Measurements from ENCODE around the gene MVD.
A peak's percentile ranks its signal among the peaks of the same experiment; 100 is the strongest.
"Not testable (repeated sequence)": the region's sequence is repeated elsewhere in the genome, so short reads cannot be mapped to it uniquely, and the experiment has no call there.

Gene MVD

GRCh38 chr16:88614818-88615580 lies 47.9 kb downstream of the MVD start:
- H3K4me3 ChIP-seq (ENCODE audit: low read depth, low read length), result no peak overlapping the region
- TF ChIP-seq CTCF (IDR thresholded peaks at IDR 0.05; ENCODE audit: borderline replicate concordance, insufficient read depth, low read depth, low read length), result no peak

GRCh38 chr16:88613911-88614817 lies 48.7 kb downstream of the MVD start:
- TF ChIP-seq CTCF (IDR thresholded peaks at IDR 0.05; ENCODE audit: borderline replicate concordance, insufficient read depth, low read depth, low read length), result no peak
- no peak overlapping the region for H3K4me3 ChIP-seq (ENCODE audit: low read depth, low read length)

GRCh38 chr16:88613293-88613692 lies 49.6 kb downstream of the MVD start:
- no peak overlapping the region for H3K4me3 ChIP-seq (ENCODE audit: low read depth, low read length)
- TF ChIP-seq CTCF (IDR thresholded peaks at IDR 0.05; ENCODE audit: borderline replicate concordance, insufficient read depth, low read depth, low read length), result no peak

- no peak for TF ChIP-seq CTCF (IDR thresholded peaks at IDR 0.05; ENCODE audit: borderline replicate concordance, insufficient read depth, low read depth, low read length)
- H3K4me3 ChIP-seq (ENCODE audit: low read depth, low read length), result no peak overlapping the region
These were observed 51.7 kb downstream of the MVD start for GRCh38 chr16:88610909-88611812.

GRCh38 chr16:88610080-88610479 lies 52.8 kb downstream of the MVD start:
- 0 out of 2 replicates have a peak, but pooled peaks have one; percentile 8 for TF ChIP-seq CTCF (IDR thresholded peaks at IDR 0.05; ENCODE audit: borderline replicate concordance, insufficient read depth, low read depth, low read length)
- no peak overlapping the region for H3K4me3 ChIP-seq (ENCODE audit: low read depth, low read length)

- H3K4me3 ChIP-seq (ENCODE audit: low read depth, low read length), result not testable (repeated sequence)
These were observed 53.5 kb downstream of the MVD start for GRCh38 chr16:88609426-88609825.

- no peak overlapping the region for H3K4me3 ChIP-seq (ENCODE audit: low read depth, low read length)
- no peak for TF ChIP-seq CTCF (IDR thresholded peaks at IDR 0.05; ENCODE audit: borderline replicate concordance, insufficient read depth, low read depth, low read length)
These were observed 54.8 kb downstream of the MVD start for GRCh38 chr16:88608076-88608475.

Data from GM12875 (cell line).